GM12878 (cell line): ENCODE data around the gene SCAND1. TPM values are rescaled to one million over a fixed set of nuclear protein-coding genes. Genes with fewer than 3 reads are reported as not detected.
A peak's percentile ranks its signal among the peaks of the same experiment; 100 is the strongest.

Experiments
- ATAC-seq: fragments of 200-7000 bp; cut with Tn5 transposase; 3 replicates; pipeline ENCODE4 v1.9.1; 2020; ENCODE audit warnings: mild to moderate bottlenecking, moderate library complexity
- BruUV-seq: library from RNA; stranded (reverse); fragments of 400-500 nt; replicated peaks from 2 replicates; lab custom pipeline; 2021; lab: Mats Ljungman, UMichigan
- CTCF ChIA-PET: fragments of 300-600 bp; sonication (Branson Sonifier 250); formaldehyde crosslinking; extraction: SDS; loops from one replicate; lab custom pipeline; 2021; ENCODE audit warnings: inconsistent platforms; lab: Yijun Ruan, JAX
- POLR2A ChIA-PET: fragments of 350-600 bp; formaldehyde crosslinking; extraction: SDS; loops from one replicate; lab custom pipeline; 2021; ENCODE audit warnings: inconsistent platforms; lab: Charles Lee
- RAD21 ChIA-PET: fragments of 300-600 bp; sonication (Branson Sonifier 250); formaldehyde crosslinking; loops from one replicate; lab custom pipeline; 2023; ENCODE audit warnings: antibody characterized with exemption; ENCODE audit not compliant: unreplicated experiment; lab: Charles Lee
- SMC1A ChIA-PET: fragments of 300-600 bp; sonication (Branson Sonifier 250); formaldehyde crosslinking; loops from one replicate; lab custom pipeline; 2023; ENCODE audit not compliant: unreplicated experiment, uncharacterized antibody; lab: Charles Lee
- DNase-seq: peaks from one replicate; pipeline ENCODE4 v3.0.0-alpha.2; 2011; ENCODE audit warnings: low read depth, low spot score
- FAIRE-seq: peaks from 3 replicates; lab custom pipeline; 2011; peaks lifted over from hg19 to GRCh38; lab: Jason Lieb, UNC
- H2AFZ ChIP-seq: 2 replicates; pipeline ENCODE4 v1.6.0; 2011; ENCODE audit warnings: low read depth, low read length, control low read depth; ENCODE audit not compliant: control insufficient read depth
- H3K27ac ChIP-seq: 2 replicates; pipeline ENCODE4 v1.5.1; 2011; ENCODE audit warnings: control low read depth; ENCODE audit not compliant: control insufficient read depth, insufficient read depth
- H3K27me3 ChIP-seq, 2 experiments: replicated peaks in 1 of 2; 2 replicates each; pipeline versions ENCODE4 v1.6.0 to v1.6.1; 2011; ENCODE audit warnings: low read length in 1 of 2; ENCODE audit not compliant: control insufficient read depth in 2 of 2, insufficient read depth in 2 of 2
- H3K36me3 ChIP-seq, 2 experiments: 2 replicates each; pipeline ENCODE4 v1.5.1; 2011; ENCODE audit warnings: low read length in 1 of 2; ENCODE audit not compliant: control insufficient read depth in 2 of 2, insufficient read depth in 2 of 2
- H3K4me1 ChIP-seq: 2 replicates; pipeline ENCODE4 v1.6.1; 2011; ENCODE audit warnings: mild to moderate bottlenecking, low read length, moderate library complexity, mixed read lengths; ENCODE audit not compliant: control insufficient read depth, insufficient read depth
- H3K4me2 ChIP-seq: 2 replicates; pipeline ENCODE4 v1.6.0; 2011; ENCODE audit warnings: control low read depth; ENCODE audit not compliant: control insufficient read depth, insufficient read depth
- H3K4me3 ChIP-seq: fragments of 200-600 bp; sonication (generic); 2 replicates; pipeline ENCODE4 v1.5.1; 2016
- H3K79me2 ChIP-seq: 2 replicates; pipeline ENCODE4 v1.6.0; 2011; ENCODE audit warnings: low read length; ENCODE audit not compliant: control insufficient read depth, insufficient read depth
- H3K9ac ChIP-seq: 2 replicates; pipeline ENCODE4 v1.8.0; 2011; ENCODE audit warnings: low read length, control low read depth, mixed read lengths; ENCODE audit not compliant: control insufficient read depth, insufficient read depth
- H3K9me3 ChIP-seq: replicated peaks from 3 replicates; pipeline ENCODE4 v1.5.1; 2011; ENCODE audit warnings: mild to moderate bottlenecking, low read length; ENCODE audit not compliant: control insufficient read depth, insufficient read depth
- H4K20me1 ChIP-seq: 2 replicates; pipeline ENCODE4 v1.6.0; 2011; ENCODE audit not compliant: control insufficient read depth, insufficient read depth
- ATF2 ChIP-seq: IDR thresholded peaks from 2 replicates; pipeline ENCODE4 v1.6.1; 2012; ENCODE audit warnings: low read length, inconsistent platforms
- CBX5 ChIP-seq: sonication (generic); IDR thresholded peaks from 2 replicates; pipeline ENCODE4 v1.6.1; 2016; ENCODE audit warnings: low read depth, moderate library complexity, mild to moderate bottlenecking, inconsistent platforms
- CHD4 ChIP-seq: fragments of 200-600 bp; sonication (generic); IDR thresholded peaks from 2 replicates; pipeline ENCODE4 v1.6.1; 2016; ENCODE audit warnings: mild to moderate bottlenecking
- CTCF ChIP-seq, 3 experiments: IDR thresholded peaks in 2 of 3; conservative IDR thresholded peaks in 1 of 3; 2 replicates each; pipeline ENCODE4 v1.5.1; 2011; ENCODE audit warnings: low read depth in 3 of 3, low read length in 3 of 3, mild to moderate bottlenecking in 3 of 3, control low read depth in 2 of 3, moderate library complexity in 2 of 3, inconsistent platforms in 1 of 3, mixed read lengths in 1 of 3; ENCODE audit not compliant: control insufficient read depth in 2 of 3, insufficient read depth in 1 of 3; ENCODE audit errors: extremely low read depth in 1 of 3
- NR2C1 ChIP-seq: fragments of 450-650 bp; IDR thresholded peaks from 2 replicates; pipeline ENCODE4 v1.6.1; 2017; ENCODE audit warnings: antibody characterized with exemption, mild to moderate bottlenecking, moderate library complexity
- POU2F2 ChIP-seq: IDR thresholded peaks from 3 replicates; pipeline ENCODE4 v1.6.1; 2011; ENCODE audit warnings: low read depth, mild to moderate bottlenecking, low read length, borderline replicate concordance
- STAT3 ChIP-seq: IDR thresholded peaks from 2 replicates; pipeline ENCODE4 v1.6.1; 2011; ENCODE audit warnings: low read depth, low read length, improper control_type of control experiment
- WRNIP1 ChIP-seq: IDR thresholded peaks from 2 replicates; pipeline ENCODE4 v1.6.1; 2011; ENCODE audit warnings: low read depth, low read length, improper control_type of control experiment, borderline replicate concordance
- WGBS: methylation state at CpG from one replicate; pipeline ENCODE4 v1.1.6; 2016; ENCODE audit warnings: low lambda C conversion rate; ENCODE audit not compliant: insufficient replicate concordance, insufficient coverage; ENCODE audit errors: missing lambda C conversion rate; 5-methylcytosine and 5-hydroxymethylcytosine counted together
- in situ Hi-C: fragments of 300-500 bp; cut with MboI; formaldehyde crosslinking; loops from 9 replicates; pipeline ENCODE4 v1.14.3; 2018; ENCODE audit warnings: mixed read lengths
- intact Hi-C: fragments of 100-400 bp; cut with micrococcal nuclease; formaldehyde crosslinking; loops from one replicate; pipeline ENCODE4 v1.14.2; 2022; ENCODE audit not compliant: unreplicated experiment
- polyA plus RNA-seq, 11 experiments: library from polyadenylated mRNA; depleted of rRNA in 4 of 11; unstranded in 6 of 11; stranded (reverse) in 5 of 11; fragments of >200 nt; fragmentation: Nextera tagmentation in 4 of 11; fragmentation: Illumina TruSeq in 1 of 11; extraction: Ambion mirVana in 4 of 11; extraction: Trizol in 1 of 11; gene quantifications; 1 replicate in 1 of 11; 2 replicates in 10 of 11; pipeline versions ENCODE4 v1.2.1 to v1.2.3, GENCODE V29; 2011 to 2016; ENCODE audit warnings: inconsistent platforms in 2 of 11, missing spikeins in 2 of 11, low read depth in 1 of 11
- total RNA-seq, 4 experiments: library from RNA; depleted of rRNA in 3 of 4; stranded (reverse); fragments of >200 nt in 3 of 4; fragmentation: Illumina TruSeq in 1 of 4; extraction: Trizol in 1 of 4; gene quantifications; 2 replicates each; pipeline versions ENCODE4 v1.2.1 to v1.2.3, GENCODE V29; 2013 to 2021

SCAND1 gene
- total and polyA plus RNA-seq, 10 of the 15 experiments (the other 5 are each of a cell fraction or from before 2014, with no cell fraction given) = 0.08 to 117 (median 25.9) TPM

- TF ChIP-seq POU2F2 (no peak), CHD4 (no peak), NR2C1 (no peak)
Measured at GRCh38 chr20:35992713-35993335, 38.5 kb upstream of the SCAND1 start (continued).

GRCh38 chr20:35991142-35991771, 37.0 kb upstream of the SCAND1 start:
- H4K20me1 ChIP-seq = no peaks in the 10 kb centered on the region
- FAIRE-seq = peak; percentile 47
- no peaks in the 10 kb centered on the region for H3K27me3 ChIP-seq
- H3K36me3 ChIP-seq = no peaks in the 10 kb centered on the region
- 0% methylated on average over 3 of the region's 3 CpGs for WGBS
- peak; percentile 72 for ATAC-seq
- no peaks in the 10 kb centered on the region for H3K79me2 ChIP-seq
- no peak overlapping the region for H3K9ac ChIP-seq
- in situ Hi-C loops = loop anchor here (25.0 kb wide), 1 partner anchor 446 kb away; no protein-coding TSS in a partner anchor
- RAD21 ChIA-PET = interaction anchor here (0.7 to 3.1 kb wide), 5 partner anchors 10 to 212 kb away, joined by 3 to 40 read pairs (median 4); no protein-coding TSS in a partner anchor
- CTCF ChIA-PET = interaction anchor here (0.7 to 13.4 kb wide), 21 partner anchors 8 to 408 kb away, joined by 3 to 717 read pairs (median 5); no protein-coding TSS in a partner anchor
- no peak overlapping the region for H3K4me3 ChIP-seq
- TF ChIP-seq STAT3 = no peak
- peak; percentile 31 to 49 (median 40); a peak in 5 of 6 replicates for TF ChIP-seq CTCF (IDR thresholded peaks at IDR 0.05 in 2 of 3, conservative IDR thresholded peaks at IDR 0.05 in 1 of 3; ENCODE audit: control insufficient read depth in 2 of 3, extremely low read depth in 1 of 3, insufficient read depth in 1 of 3, low read depth in 3 of 3, low read length in 3 of 3)
- no peak for TF ChIP-seq CBX5
- no peak for TF ChIP-seq WRNIP1
- no peak for TF ChIP-seq ATF2
- DNase-seq = no peak
- H3K9me3 ChIP-seq = no peaks in the 10 kb centered on the region
- intact Hi-C loops = no loop called here
- POLR2A ChIA-PET = interaction anchor here (0.5 to 1.2 kb wide), 2 partner anchors 147 to 154 kb away, joined by 3 to 7 read pairs; no protein-coding TSS in a partner anchor
- H3K27ac ChIP-seq = no peak overlapping the region
- BruUV-seq = no TSS peak
- SMC1A ChIA-PET = interaction anchor here (0.7 to 11.5 kb wide), 9 partner anchors 8 to 528 kb away, joined by 3 to 344 read pairs (median 5); no protein-coding TSS in a partner anchor
- no peak overlapping the region for H3K4me2 ChIP-seq
- no peaks in the 10 kb centered on the region for H3K4me1 ChIP-seq
- H2AFZ ChIP-seq = no peak overlapping the region
